ENCODE measurements around the gene PTPRN2.
"Not testable (repeated sequence)": the region's sequence is repeated elsewhere in the genome, so short reads cannot be mapped to it uniquely, and the experiment has no call there.

Gene PTPRN2

DNA sequence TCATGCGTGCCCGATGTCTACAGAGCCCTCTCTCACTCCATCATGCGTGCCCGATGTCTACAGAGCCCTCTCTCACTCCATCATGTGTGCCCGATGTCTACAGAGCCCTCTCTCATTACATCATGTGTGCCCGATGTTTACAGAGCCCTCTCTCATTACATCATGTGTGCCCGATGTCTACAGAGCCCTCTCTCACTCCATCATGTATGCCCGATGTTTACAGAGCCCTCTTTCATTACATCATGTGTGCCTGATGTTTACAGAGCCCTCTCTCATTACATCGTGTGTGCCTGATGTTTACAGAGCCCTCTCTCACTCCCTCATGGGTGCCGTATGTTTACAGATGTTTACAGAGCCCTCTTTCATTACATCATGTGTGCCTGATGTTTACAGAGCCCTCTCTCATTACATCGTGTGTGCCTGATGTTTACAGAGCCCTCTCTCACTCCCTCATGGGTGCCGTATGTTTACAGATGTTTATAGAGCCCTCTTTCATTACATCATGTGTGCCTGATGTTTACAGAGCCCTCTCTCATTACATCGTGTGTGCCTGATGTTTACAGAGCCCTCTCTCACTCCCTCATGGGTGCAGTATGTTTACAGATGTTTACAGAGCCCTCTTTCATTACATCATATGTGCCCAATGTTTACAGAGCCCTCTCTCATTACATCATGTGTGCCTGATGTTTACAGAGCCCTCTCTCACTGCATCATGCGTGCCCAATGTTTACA, 739.7 kb downstream of the PTPRN2 start:
- DNase-seq = not testable (repeated sequence)

DNA sequence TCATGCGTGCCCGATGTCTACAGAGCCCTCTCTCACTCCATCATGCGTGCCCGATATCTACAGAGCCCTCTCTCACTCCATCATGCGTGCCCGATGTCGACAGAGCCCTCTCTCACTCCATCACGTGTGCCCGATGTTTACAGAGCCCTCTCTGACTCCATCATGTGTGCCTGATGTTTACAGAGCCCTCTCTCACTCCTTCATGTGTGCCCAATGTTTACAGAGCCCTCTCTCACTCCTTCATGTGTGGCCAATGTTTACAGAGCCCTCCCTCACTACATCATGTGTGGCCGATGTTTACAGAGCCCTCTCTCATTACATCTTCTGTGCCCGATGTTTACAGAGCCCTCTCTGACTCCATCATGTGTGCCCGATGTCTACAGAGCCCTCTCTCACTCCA, 740.9 kb downstream of the PTPRN2 start:
- not testable (repeated sequence) for DNase-seq

DNA sequence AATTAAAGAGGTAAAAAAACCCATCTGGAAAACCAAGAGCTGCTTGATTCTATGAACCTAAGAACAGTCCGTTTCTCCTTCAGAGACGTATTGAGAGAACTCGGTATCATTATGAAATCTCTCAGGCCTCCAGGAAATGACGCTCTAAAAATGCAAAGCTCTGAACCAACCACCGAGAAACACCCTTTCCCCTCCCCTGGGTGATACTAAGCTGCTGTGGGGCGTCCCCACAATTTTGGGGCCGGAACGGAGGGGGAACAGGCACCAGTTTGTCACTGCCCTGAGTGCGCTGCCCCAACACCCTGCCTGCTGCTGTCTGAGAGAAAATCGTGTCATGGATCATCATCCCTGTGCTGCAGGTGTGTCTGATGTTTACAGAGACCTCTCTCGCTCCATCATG, 741.4 kb downstream of the PTPRN2 start:
- DNase-seq = peak; percentile 27

DNA sequence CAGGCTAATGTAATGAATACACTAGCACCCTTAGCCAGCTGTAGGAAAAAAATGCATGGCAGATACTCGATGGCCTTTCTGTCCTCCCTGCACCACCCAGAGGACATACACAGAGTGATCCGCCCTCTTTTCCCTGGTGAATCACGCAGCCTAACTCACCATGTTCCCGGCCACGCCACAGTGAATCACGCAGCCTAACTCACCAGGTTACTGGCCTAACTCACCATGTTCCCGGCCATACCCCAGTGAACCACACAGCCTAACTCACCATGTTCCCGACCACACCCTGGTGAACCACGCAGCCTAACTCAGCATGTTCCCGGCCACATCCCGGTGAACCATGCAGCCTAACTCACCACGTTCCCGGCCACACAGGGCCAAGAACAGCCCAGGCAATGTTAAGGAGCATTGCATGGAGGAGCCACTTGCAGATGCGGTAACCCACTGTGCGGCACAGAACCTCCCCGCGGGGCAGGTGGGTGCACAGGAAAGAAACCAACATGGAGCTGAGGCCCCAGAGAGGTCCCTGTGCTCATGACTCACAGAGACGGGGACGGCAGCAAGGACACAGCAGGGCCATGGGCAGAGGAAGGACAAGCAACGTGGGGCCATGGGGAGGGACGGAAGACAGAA, 742.3 kb downstream of the PTPRN2 start:
- DNase-seq = peak; percentile 14

DNA sequence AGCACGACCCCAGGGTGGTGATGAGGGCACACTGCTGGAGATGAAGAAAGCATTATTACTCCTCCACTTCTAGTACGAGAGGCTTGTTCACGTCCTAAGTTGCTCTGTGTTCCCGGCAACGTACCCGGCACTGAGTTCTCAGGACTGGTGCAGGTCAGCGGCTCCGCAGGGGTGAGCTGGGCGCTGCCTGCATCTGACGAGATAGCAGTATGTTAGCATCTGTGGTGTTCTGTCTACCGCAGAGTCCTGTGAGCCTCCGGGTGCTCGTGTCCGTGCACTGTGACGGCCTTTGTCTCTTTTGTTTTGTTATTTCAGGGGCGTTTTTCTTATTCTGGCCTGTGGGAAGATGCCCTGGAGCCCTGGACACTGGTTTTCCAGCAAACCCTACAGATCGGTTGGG, 743.0 kb downstream of the PTPRN2 start:
- DNase-seq = no peak

DNA sequence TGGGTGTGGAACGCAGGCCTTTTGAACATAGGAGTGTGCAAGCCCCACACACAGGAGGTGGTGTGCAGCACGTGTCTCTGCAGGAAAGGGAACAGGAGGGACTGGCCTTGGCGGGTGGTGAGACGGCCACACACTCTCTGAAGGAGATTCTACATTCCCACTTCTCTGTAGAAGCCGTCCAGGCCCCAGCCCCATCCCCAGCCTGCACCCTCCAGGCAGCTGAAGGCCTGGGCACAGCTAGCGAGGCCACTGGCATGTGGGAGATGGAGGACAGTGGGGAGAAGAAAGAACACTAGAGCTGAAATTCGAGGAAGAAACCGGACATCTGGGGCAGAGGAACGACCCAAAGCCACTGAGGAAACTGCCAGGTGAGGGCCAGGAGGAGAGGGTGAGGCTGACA, 743.5 kb downstream of the PTPRN2 start:
- no peak for DNase-seq

DNA sequence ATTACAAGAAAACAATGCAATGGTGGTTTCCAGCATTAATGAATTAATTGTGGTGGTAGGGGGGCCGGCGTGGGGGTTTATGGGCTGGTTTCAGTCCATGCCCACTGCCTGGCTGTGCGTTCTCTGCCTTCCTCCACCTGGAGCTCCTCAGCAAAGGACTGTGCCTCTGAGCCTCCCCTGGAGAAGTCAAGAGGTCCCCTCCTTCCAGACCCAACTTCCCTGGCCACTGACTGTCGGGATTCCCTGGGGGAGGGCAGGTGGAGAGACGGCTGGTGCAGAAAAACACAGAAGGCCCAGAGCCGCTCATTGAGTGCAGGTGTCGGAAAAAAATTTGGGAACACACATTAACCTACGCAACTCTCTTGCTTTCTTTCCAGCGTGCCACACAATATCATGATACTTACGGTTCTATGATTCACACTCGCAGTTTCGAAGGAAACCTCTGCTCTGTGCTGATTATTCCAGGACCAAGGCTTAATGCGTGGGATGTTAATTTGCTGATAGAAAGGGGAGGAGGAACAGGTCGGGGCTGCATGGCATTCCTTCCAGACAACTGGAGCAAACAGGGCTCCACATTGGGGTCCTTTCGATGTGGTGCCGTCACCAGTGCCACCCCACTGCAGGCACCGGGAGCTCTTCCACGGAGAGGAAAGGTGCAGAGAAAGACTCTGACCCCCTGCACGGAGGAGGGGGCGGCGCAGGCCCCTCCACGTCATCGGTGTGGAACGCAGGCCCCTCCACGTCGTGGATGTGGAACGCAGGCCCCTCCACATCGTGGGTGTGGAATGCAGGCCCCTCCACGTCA, 744.1 kb downstream of the PTPRN2 start:
- DNase-seq = no peak

DNA sequence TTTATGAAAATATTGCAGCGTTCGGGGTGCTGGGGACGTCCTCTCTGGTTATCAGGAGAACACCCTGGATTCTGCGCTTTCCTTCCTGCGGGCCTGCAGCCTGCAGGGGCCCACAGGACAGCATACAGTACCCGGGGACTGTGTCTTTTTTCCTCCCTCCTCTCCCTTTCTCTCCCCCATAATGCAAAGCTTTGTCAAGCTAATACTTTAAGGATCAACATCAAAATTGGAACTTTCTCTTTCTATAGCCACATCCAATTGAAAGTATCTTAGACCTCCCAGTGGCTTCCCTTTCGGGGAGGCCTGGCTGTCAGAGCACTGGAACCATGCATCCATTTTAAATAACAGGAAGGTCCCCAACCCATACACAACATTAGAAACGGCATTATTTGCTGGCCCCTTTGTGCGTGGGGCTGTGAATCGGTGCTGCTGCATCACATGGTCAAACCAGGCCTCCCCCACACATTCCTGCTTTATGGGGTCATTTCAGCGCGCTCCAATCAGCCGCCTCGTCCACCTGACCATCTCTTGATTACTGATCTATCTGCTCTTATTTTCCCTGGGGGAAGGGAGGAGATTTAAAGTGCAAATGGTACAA, 745.8 kb downstream of the PTPRN2 start:
- DNase-seq = no peak

DNA sequence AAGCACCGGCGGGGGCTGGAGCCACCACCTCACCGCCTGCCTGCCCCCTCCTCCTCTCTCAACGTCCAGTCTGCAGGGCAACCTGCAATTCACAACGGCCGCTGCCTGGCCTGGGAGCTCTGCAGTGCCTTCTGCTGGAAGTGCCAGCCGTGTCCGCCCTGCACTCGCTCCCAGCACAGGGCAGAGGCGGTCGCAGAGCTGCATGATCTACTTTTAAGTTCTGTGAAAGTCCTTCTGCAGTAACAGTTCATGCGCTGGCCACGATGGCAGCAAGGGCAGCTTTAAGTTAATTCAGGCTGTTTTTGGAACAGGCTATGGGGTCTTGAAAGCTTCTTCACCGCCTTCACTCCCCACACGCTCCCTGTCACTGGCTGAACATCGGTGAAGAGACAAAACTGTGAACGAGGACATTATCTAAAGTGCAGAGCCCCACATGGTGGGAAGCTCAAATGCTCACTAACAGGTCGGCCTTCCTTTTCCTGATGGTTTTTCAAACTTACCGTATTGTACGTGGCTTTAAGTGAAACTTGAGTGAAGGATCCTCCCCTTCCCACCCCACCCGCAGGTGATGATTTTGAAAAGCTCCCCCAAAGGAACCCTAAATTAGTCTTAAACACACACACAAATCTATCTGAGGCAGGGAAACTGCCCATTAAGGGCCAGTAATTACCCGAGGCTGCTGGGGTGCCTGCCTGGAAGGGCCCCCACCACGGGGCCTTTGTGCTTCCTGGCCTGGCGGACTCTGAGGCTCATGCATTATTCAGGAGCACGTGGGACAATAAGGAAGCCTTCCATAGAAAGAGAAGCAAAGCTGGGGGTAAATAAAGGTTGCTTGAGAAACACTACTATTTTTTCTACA, 746.5 kb downstream of the PTPRN2 start:
- no peak for DNase-seq

DNA sequence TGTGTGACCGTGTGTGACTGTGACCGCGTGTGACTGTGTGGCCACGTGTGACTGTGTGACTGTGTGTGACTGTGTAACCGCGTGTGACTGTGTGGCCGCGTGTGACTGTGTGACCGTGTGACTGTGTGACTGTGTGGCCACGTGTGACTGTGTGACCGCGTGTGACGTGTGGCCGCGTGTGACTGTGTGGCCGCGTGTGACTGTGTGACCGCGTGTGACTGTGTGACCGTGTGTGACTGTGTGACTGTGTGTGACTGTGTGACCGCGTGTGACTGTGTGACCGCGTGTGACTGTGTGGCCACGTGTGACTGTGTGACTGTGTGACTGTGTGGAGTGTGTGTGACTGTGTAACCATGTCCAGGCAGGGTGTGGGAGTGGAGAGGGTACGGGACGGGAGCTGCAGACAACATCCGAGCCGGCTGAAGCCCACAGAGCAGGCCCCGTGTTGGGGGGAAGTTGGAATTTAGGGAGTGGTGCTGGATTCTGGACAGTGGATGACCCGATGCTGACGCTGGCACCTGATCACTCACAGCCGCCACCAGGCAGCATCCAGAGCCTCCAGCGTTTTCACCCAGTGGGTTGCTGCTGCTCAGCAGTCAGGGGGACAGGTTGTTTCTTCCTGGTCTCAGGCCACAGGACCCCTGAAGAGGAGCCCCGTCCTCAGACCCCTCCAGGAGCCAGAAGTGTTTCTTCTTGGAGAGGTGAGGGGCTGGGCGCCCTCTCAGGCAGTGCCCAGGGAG, 747.3 kb downstream of the PTPRN2 start:
- no peak for DNase-seq

DNA sequence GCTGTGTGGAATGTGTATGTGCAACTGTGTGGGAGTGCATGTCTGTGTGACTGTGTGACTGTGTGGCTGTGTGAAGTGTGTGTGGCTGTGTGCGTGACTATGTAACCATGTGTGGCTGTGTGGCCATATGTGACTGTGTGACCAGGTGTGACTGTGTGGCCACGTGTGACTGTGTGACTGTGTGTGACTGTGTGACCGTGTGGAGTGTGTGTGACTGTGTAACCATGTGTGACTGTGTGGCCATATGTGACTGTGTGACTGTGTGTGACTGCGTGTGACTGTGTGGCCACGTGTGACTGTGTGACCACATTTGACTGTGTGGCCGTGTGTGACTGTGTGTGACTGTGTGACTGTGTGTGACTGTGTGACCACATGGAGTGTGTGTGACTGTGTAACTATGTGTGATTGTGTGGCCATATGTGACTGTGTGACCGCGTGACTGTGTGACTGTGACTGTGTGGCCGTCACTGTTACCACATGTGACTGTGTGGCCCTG, 747.9 kb downstream of the PTPRN2 start:
- no peak for DNase-seq

DNA sequence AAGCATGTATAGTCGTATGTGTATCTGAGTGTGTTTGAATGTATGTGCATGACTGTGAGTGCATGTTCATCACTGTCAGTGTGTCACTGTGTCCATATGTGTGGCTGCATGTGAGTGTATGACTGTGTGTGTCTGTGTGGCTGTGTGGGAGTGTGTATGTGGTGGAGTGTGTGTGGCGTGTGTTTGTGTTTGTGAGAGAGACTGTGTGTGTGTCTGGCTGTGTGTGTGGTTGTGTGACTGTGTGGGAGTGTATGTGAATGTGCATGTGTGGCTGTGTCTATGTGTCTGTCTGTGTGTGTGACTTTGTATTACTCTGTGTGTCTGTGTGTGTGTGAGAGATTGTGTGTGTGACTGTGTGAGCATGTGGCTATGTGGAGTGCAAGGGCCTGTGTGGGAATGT, 748.4 kb downstream of the PTPRN2 start:
- no peak for DNase-seq

DNA sequence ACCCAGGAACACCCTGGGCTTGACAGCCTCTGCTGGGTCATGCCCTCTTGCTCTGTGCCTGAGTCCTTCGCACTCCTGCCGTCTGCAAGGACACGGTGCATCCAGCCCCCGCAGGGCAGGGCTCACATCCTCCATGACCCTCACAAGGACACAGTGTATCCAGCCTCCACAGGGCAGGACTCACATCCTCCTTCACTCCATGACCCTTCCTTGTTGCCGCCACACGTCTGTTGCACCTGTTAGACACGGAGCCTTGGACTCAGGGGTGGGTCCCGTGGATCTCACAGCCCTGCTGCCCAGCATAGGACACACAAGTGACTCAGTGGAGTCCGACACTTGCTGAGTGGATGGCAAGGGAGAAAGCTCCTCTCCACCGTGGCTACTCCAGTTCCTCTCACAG, 750.1 kb downstream of the PTPRN2 start:
- DNase-seq = no peak

DNA sequence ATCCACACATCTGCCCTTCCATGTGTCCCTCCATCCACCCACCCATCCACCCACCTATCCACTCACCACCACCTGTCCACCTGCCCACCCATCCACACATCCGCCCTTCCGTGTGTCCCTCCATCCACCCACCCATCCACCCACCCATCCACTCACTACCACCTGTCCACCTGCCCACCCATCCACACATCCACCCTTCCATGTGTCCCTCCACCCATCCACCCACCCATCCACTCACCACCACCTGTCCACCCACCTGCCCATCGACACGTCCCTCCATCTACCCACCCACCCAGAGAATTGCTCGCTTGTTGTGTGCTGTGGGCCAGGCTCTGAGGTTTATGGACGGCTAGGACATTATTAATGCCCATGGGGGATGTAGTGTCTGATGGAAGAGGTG, 750.6 kb downstream of the PTPRN2 start:
- no peak for DNase-seq

DNA sequence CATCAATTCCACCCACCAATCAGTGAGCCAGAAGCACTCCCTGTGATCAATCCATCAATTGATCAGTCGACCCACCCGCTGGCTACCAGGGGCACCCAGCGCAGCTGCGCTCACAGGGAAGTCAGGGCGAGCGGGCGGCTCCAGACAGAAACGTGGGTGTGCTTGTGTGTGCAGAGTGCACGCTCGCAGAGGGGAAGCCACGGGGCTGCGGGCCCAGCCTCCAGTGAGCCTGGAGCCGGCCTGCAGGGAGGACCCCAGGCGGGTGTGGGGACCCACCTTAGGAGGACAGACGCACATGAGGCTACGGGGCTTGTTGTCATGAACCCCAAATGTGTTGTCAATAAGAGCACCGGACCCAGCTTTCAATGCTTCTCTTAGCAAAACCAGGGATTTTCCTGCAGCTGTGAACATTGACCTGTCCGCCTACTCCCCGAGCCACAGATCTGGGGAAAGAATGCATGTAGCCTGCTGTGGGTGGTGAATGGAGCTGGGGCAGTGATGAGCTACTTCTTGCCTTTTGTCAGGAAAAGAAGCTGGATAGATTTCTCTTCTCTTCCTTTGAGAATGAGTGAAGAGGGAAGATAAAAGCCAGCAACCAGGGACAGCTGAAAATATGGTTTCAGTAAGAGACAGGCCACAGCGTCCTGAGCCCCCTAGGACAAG, 753.0 kb downstream of the PTPRN2 start:
- no peak for DNase-seq

DNA sequence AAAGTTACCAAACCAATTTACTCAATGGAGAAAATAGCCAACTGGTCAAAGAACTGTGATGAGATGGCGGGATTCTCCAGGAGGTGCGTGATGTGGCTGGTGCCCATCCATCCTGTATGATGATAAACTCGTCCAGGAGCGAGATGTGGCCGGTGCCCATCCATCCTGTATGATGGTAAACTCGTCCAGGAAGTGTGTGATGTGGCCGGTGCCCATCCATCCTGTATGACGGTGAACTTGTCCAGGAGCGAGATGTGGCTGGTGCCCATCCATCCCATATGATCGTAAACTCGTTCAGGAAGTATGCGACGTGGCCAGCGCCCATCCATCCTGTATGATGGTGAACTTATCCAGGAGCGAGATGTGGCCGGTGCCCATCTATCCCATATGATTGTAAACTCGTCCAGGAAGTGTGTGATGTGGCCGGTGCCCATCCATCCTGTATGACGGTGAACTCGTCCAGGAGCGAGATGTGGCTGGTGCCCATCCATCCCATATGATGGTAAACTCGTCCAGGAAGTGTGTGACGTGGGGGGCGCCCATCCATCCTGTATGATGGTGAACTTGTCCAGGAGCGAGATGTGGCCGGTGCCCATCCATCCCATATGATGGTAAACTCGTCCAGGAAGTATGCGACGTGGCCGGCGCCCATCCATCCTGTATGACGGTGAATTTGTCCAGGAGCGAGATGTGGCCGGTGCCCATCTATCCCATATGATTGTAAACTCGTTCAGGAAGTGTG, 754.6 kb downstream of the PTPRN2 start:
- DNase-seq = no peak

DNA sequence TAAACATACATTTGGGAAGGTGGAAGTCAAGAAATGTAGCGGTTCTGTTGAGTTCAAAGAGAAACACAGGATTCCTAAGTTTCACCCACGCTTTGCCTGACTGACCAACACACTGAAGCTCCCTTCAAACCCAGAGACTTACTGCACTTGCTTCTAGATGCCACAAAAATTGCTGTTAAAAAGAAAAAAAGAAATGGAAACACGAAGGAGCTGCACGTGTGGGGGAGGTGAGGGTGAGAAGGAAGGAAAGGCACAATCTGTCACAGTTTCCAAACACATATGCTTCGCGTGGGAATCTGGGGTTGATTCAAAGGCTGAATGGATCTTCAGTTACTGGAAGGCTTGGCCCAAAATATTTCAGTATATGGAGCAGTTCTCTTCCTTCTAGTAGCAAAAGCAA, 755.2 kb downstream of the PTPRN2 start:
- DNase-seq = no peak

DNA sequence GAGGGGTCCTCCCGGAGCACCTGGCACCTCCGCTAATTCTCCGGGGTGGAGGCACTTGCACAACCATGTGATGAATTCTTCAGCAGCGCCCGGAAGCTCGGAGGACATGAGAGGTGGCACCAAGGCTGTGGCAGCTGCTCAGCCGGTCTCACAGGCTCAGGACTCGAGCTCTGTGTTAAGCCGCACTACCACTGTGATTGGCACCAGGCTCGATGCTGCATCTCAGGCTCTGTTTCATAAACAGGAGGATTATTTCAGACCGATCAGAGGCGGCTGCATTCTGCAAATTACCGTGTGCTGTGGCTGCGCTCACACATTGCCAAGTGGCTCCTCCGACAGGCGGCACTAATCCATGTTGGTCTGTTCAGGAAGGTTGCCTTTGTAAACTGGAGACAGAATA, 755.6 kb downstream of the PTPRN2 start:
- no peak for DNase-seq

DNA sequence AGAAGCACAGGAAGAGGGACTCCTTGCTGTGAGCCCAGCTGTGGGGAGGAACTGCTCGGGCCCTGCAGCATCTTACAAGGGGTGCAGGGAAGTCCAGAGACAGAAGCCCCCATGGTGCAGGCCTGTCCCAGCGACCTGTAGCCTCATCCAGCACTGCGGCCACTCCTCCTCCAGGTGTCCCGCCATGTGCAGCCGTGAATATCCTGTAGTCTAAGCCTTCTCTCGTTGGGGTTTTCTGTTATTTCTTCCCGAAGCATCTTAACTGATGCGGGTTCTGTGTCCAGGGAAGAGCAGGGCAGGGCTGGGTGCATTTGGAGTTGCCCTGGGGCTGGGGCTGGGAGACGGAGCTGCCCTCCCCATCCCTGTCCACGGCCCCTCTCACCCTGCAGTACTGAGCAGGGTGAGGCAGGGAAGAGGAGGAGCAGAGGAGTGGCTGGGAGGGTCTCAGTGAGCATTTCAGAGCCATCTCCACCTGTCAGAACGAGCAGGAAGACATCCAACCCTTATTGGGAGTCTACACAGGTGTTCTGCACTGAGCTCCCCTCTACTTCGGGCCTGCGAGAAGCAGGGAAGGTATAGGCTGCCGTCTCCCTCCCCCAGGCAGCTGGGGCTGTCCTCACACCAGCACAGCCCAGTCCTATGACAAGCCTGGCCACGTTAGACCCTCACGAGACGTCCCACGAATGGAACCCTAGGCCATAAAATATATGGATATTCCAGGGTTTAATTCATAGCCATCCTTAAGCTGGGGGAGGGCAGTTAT, 756.3 kb downstream of the PTPRN2 start:
- no peak for DNase-seq

DNA sequence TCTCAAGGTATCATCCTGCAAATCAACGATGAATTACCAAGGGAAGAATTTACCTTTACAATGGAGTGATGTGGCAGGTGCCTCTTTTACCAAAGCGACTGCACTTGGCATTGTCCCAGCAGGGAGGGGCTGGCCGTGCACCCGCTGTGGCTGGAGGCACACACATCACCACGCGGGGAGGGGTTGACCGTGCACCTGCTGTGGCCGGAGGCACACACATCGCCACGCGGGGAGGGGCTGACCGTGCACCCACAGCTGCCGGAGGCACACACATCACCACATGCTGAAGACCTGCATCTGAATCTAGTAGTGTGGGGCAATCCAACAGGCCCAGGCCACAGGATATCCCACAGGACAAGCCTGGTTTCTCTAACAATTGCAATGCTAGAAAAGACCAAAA, 757.3 kb downstream of the PTPRN2 start:
- DNase-seq = no peak
